IPS-18a (cell line): ENCODE data around the gene TGFB2.

Experiments used
- H3K27ac ChIP-seq: one replicate; pipeline ENCODE4 v1.5.1; 2013; ENCODE audit warnings: low read length
- H3K27me3 ChIP-seq: one replicate; pipeline ENCODE4 v1.6.1; 2013; ENCODE audit warnings: mild to moderate bottlenecking, low read length; ENCODE audit not compliant: control insufficient read depth, insufficient read depth
- H3K36me3 ChIP-seq: one replicate; pipeline ENCODE4 v1.6.1; 2013; ENCODE audit warnings: low read depth, low read length; ENCODE audit not compliant: control insufficient read depth
- H3K4me1 ChIP-seq: one replicate; pipeline ENCODE4 v1.6.1; 2013; ENCODE audit warnings: low read depth, low read length; ENCODE audit not compliant: control insufficient read depth
- H3K4me3 ChIP-seq: one replicate; pipeline ENCODE4 v1.5.1; 2013; ENCODE audit warnings: low read length
- H3K9ac ChIP-seq: one replicate; pipeline ENCODE4 v1.6.1; 2013; ENCODE audit warnings: mild to moderate bottlenecking, low read length, moderate library complexity
- H3K9me3 ChIP-seq: one replicate; pipeline ENCODE4 v1.6.1; 2013; ENCODE audit warnings: low read depth, low read length; ENCODE audit not compliant: control insufficient read depth

Gene TGFB2

GRCh38 chr1:218436346-218436745, 91.2 kb downstream of the TGFB2 start:
- no peak overlapping the region for H3K9ac ChIP-seq
- no peak overlapping the region for H3K27ac ChIP-seq
- H3K27me3 ChIP-seq, result no peaks in the 10 kb centered on the region
- no peaks in the 10 kb centered on the region for H3K36me3 ChIP-seq
- H3K9me3 ChIP-seq, result no peaks in the 10 kb centered on the region
- no peak overlapping the region for H3K4me3 ChIP-seq
- no peaks in the 10 kb centered on the region for H3K4me1 ChIP-seq

GRCh38 chr1:218436997-218437396, 91.9 kb downstream of the TGFB2 start:
- Histone ChIP-seq H3K9me3 (no peaks in the 10 kb centered on the region), H3K4me3 (no peak overlapping the region), H3K9ac (no peak overlapping the region), H3K27ac (no peak overlapping the region), H3K36me3 (no peaks in the 10 kb centered on the region), H3K4me1 (no peaks in the 10 kb centered on the region), H3K27me3 (no peaks in the 10 kb centered on the region)

- Histone ChIP-seq H3K36me3 (no peaks in the 10 kb centered on the region), H3K27me3 (no peaks in the 10 kb centered on the region), H3K9ac (no peak overlapping the region), H3K4me3 (no peak overlapping the region), H3K27ac (no peak overlapping the region), H3K4me1 (no peaks in the 10 kb centered on the region), H3K9me3 (no peaks in the 10 kb centered on the region)
These were observed 94.6 kb downstream of the TGFB2 start for GRCh38 chr1:218439541-218440295.

- Histone ChIP-seq H3K4me3 (no peak overlapping the region), H3K27me3 (no peaks in the 10 kb centered on the region), H3K36me3 (no peaks in the 10 kb centered on the region), H3K9me3 (no peaks in the 10 kb centered on the region), H3K4me1 (no peaks in the 10 kb centered on the region), H3K9ac (no peak overlapping the region), H3K27ac (no peak overlapping the region)
These were observed 98.1 kb downstream of the TGFB2 start for GRCh38 chr1:218443255-218443654.

- no peak overlapping the region for H3K4me3 ChIP-seq
- H3K9ac ChIP-seq, result no peak overlapping the region
- no peaks in the 10 kb centered on the region for H3K27me3 ChIP-seq
- no peaks in the 10 kb centered on the region for H3K4me1 ChIP-seq
- no peaks in the 10 kb centered on the region for H3K36me3 ChIP-seq
- H3K9me3 ChIP-seq, result no peaks in the 10 kb centered on the region
- H3K27ac ChIP-seq, result no peak overlapping the region
These were observed 99.0 kb downstream of the TGFB2 start for GRCh38 chr1:218444173-218444572.

GRCh38 chr1:218444588-218444987, 99.5 kb downstream of the TGFB2 start:
- Histone ChIP-seq H3K9ac (no peak overlapping the region), H3K4me3 (no peak overlapping the region), H3K9me3 (no peaks in the 10 kb centered on the region), H3K27ac (no peak overlapping the region), H3K36me3 (no peaks in the 10 kb centered on the region), H3K4me1 (no peaks in the 10 kb centered on the region), H3K27me3 (no peaks in the 10 kb centered on the region)

- Histone ChIP-seq H3K4me1 (no peaks in the 10 kb centered on the region), H3K27ac (no peak overlapping the region)
These were observed 102.0 kb downstream of the TGFB2 start for GRCh38 chr1:218447010-218447689.

GRCh38 chr1:218451415-218451814, 106.3 kb downstream of the TGFB2 start:
- no peaks in the 10 kb centered on the region for H3K9me3 ChIP-seq
- H3K27me3 ChIP-seq, result no peaks in the 10 kb centered on the region
- no peaks in the 10 kb centered on the region for H3K36me3 ChIP-seq
- no peak overlapping the region for H3K4me3 ChIP-seq
- H3K4me1 ChIP-seq, result no peaks in the 10 kb centered on the region
- no peak overlapping the region for H3K27ac ChIP-seq
- no peak overlapping the region for H3K9ac ChIP-seq

More at GRCh38 chr1:218447010-218447689, 102.0 kb downstream of the TGFB2 start:
- Histone ChIP-seq H3K9me3 (no peaks in the 10 kb centered on the region), H3K9ac (no peak overlapping the region), H3K4me3 (no peak overlapping the region), H3K27me3 (no peaks in the 10 kb centered on the region), H3K36me3 (no peaks in the 10 kb centered on the region)

- H3K27ac ChIP-seq, result no peak overlapping the region
These were observed 109.7 kb downstream of the TGFB2 start for GRCh38 chr1:218454700-218455282.

GRCh38 chr1:218456444-218456843, 111.3 kb downstream of the TGFB2 start:
- no peak overlapping the region for H3K4me3 ChIP-seq
- no peak overlapping the region for H3K27ac ChIP-seq
- H3K9me3 ChIP-seq, result no peaks in the 10 kb centered on the region
- no peak overlapping the region for H3K9ac ChIP-seq
- peaks cover 19% of the 10 kb centered on the region for H3K4me1 ChIP-seq
- no peaks in the 10 kb centered on the region for H3K36me3 ChIP-seq
- no peaks in the 10 kb centered on the region for H3K27me3 ChIP-seq

More at GRCh38 chr1:218454700-218455282, 109.7 kb downstream of the TGFB2 start:
- peaks cover 8% of the 10 kb centered on the region for H3K4me1 ChIP-seq
- H3K9ac ChIP-seq, result no peak overlapping the region
- no peaks in the 10 kb centered on the region for H3K27me3 ChIP-seq
- no peaks in the 10 kb centered on the region for H3K9me3 ChIP-seq
- H3K36me3 ChIP-seq, result no peaks in the 10 kb centered on the region
- H3K4me3 ChIP-seq, result no peak overlapping the region

- Histone ChIP-seq H3K4me3 (peak overlapping the region; percentile 19), H3K9me3 (no peaks in the 10 kb centered on the region), H3K4me1 (peaks cover 19% of the 10 kb centered on the region), H3K27me3 (no peaks in the 10 kb centered on the region), H3K36me3 (no peaks in the 10 kb centered on the region), H3K27ac (no peak overlapping the region), H3K9ac (no peak overlapping the region)
These were observed 114.3 kb downstream of the TGFB2 start for GRCh38 chr1:218459450-218459849.
